ENCODE measurements around the gene LRRK2.

The LRRK2 gene

DNA sequence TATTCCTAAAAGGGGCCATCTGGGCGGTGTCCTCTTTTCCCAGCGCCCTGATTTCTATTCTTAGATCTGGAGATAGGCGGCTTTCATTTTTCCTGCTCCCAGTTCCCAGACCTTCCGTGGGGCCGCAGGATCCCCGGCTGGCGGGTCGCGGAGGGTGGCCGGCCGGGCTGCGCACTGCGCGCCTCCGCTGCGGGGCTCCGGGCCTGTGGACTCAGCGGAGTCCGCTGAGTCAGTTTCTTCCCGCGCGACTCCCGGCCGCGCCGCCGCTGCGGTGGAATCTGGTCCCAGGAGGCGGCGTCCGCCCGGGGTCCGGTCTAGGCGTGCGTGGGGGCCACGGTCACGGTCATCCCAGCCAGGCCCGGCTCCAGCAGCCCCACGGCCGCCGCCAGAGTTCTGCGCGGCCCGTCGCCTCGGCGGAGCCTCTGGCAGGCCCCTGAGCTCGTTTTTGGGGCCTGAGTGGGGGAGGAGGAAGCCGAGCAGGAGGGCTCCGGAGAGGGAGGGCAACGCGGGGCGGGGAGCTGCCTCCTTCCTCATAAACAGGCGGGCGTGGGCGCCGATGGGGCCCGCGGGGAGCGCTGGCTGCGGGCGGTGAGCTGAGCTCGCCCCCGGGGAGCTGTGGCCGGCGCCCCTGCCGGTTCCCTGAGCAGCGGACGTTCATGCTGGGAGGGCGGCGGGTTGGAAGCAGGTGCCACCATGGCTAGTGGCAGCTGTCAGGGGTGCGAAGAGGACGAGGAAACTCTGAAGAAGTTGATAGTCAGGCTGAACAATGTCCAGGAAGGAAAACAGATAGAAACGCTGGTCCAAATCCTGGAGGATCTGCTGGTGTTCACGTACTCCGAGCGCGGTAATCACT lies at the start of gene LRRK2:
TSS of gene LRRK2 (plus strand) at position 559 of the 853 bp plus-strand sequence. CDS start at position 694, 135 bp downstream.
- H2AFZ ChIP-seq (ENCODE audit: low read depth, low read length) = no peak within 1 kb of the TSS
- no peak within 1 kb of the TSS for H3K9ac ChIP-seq (ENCODE audit: low read depth, low read length)
- H3K4me1 ChIP-seq (ENCODE audit: insufficient read depth, low read length) = no peaks in the 10 kb centered on the region

DNA sequence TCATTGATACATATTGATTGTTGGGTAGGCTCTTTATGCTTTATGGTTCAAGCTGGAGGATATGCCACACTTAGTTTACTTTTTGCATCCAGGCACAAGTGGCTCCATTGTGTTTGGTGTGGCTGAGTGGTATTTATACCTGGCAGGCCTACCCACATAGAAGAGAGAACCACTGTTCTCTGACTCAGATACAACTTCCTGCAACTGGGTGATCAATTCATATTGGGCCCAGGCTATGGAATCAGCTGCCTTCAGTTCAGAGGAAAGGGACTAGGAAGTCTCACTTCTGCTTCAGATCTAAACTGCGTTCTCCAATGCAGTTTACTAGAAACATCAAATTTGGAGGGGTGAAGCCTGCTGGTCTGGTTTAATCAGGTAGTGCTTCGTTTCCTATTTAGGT lies 49.8 kb upstream of the LRRK2 start:
- no peak overlapping the region for H3K9ac ChIP-seq (ENCODE audit: low read depth, low read length)
- H3K4me2 ChIP-seq (ENCODE audit: insufficient read depth, low read length) = no peak overlapping the region
- no peaks in the 10 kb centered on the region for H3K4me1 ChIP-seq (ENCODE audit: insufficient read depth, low read length)
- no peak overlapping the region for H3K4me3 ChIP-seq (ENCODE audit: low read depth in 1 of 2, low read length in 2 of 2)
- TF ChIP-seq EZH2 (IDR thresholded peaks at IDR 0.05; ENCODE audit: borderline replicate concordance, low read depth, low read length, severe bottlenecking) = no peak
- no peak for ATAC-seq (ENCODE audit: insufficient read depth, low read depth)
- no peaks in the 10 kb centered on the region for H3K9me3 ChIP-seq (ENCODE audit: insufficient read depth, low read length, severe bottlenecking)
- DNase-seq = no peak
- H4K20me1 ChIP-seq (ENCODE audit: insufficient read depth, low read length) = no peaks in the 10 kb centered on the region
- H3K79me2 ChIP-seq (ENCODE audit: insufficient read depth, low read length) = no peaks in the 10 kb centered on the region
- H3K36me3 ChIP-seq (ENCODE audit: insufficient read depth, low read length) = no peaks in the 10 kb centered on the region
- H3K27ac ChIP-seq (ENCODE audit: low read length) = no peak overlapping the region
- H3K27me3 ChIP-seq (ENCODE audit: insufficient read depth, low read length, poor library complexity) = no peaks in the 10 kb centered on the region
- no peak overlapping the region for H2AFZ ChIP-seq (ENCODE audit: low read depth, low read length)

More for the DNA sequence above, at the start of gene LRRK2:
- H3K27ac ChIP-seq (ENCODE audit: low read length) = no peak within 1 kb of the TSS
- ATAC-seq (ENCODE audit: insufficient read depth, low read depth) = no peak
- no peak for DNase-seq
- no peaks in the 10 kb centered on the region for H4K20me1 ChIP-seq (ENCODE audit: insufficient read depth, low read length)
- TF ChIP-seq CTCF (IDR thresholded peaks at IDR 0.05; ENCODE audit: borderline replicate concordance, extremely low read depth, low read length, poor library complexity, severe bottlenecking) (no peak), EZH2 (IDR thresholded peaks at IDR 0.05; ENCODE audit: borderline replicate concordance, low read depth, low read length, severe bottlenecking) (no peak)
- no peaks in the 10 kb centered on the region for H3K9me3 ChIP-seq (ENCODE audit: insufficient read depth, low read length, severe bottlenecking)
- H3K27me3 ChIP-seq (ENCODE audit: insufficient read depth, low read length, poor library complexity) = no peaks in the 10 kb centered on the region
- no peak within 1 kb of the TSS for H3K4me3 ChIP-seq (ENCODE audit: low read depth in 1 of 2, low read length in 2 of 2)
- H3K79me2 ChIP-seq (ENCODE audit: insufficient read depth, low read length) = no peaks in the 10 kb centered on the region
- H3K4me2 ChIP-seq (ENCODE audit: insufficient read depth, low read length) = no peak within 1 kb of the TSS
- no peaks in the 10 kb centered on the region for H3K36me3 ChIP-seq (ENCODE audit: insufficient read depth, low read length)

DNA sequence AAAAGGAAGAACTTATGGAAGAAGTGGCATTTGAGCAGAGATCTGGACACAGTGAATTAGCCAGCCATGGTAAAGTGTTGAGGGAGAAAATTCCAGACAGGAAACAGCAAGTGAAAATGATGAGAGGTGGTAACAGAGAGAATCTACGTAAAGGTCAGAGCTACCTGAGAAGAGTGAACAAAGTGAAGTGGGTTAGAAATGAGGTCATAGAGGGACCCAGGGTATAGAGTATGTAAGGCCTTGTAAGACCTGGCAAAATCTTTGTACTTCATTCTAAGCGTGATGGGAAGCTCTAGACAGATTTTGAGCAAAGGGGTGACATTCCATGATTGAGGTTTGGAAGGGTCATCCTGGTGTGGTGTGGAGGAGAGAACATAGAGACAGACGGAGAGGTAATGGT lies 49.3 kb upstream of the LRRK2 start:
- H3K27ac ChIP-seq (ENCODE audit: low read length) = no peak overlapping the region
- H3K9me3 ChIP-seq (ENCODE audit: insufficient read depth, low read length, severe bottlenecking) = no peaks in the 10 kb centered on the region
- H3K9ac ChIP-seq (ENCODE audit: low read depth, low read length) = no peak overlapping the region
- ATAC-seq (ENCODE audit: insufficient read depth, low read depth) (no peak), DNase-seq (no peak)
- no peak overlapping the region for H2AFZ ChIP-seq (ENCODE audit: low read depth, low read length)
- no peaks in the 10 kb centered on the region for H4K20me1 ChIP-seq (ENCODE audit: insufficient read depth, low read length)
- H3K4me1 ChIP-seq (ENCODE audit: insufficient read depth, low read length) = no peaks in the 10 kb centered on the region
- H3K36me3 ChIP-seq (ENCODE audit: insufficient read depth, low read length) = no peaks in the 10 kb centered on the region
- H3K27me3 ChIP-seq (ENCODE audit: insufficient read depth, low read length, poor library complexity) = no peaks in the 10 kb centered on the region
- TF ChIP-seq EZH2 (IDR thresholded peaks at IDR 0.05; ENCODE audit: borderline replicate concordance, low read depth, low read length, severe bottlenecking) = no peak
- no peak for TF ChIP-seq CTCF (IDR thresholded peaks at IDR 0.05; ENCODE audit: borderline replicate concordance, extremely low read depth, low read length, poor library complexity, severe bottlenecking)
- H3K4me3 ChIP-seq (ENCODE audit: low read depth in 1 of 2, low read length in 2 of 2) = no peak overlapping the region
- no peak overlapping the region for H3K4me2 ChIP-seq (ENCODE audit: insufficient read depth, low read length)
- H3K79me2 ChIP-seq (ENCODE audit: insufficient read depth, low read length) = no peaks in the 10 kb centered on the region

DNA sequence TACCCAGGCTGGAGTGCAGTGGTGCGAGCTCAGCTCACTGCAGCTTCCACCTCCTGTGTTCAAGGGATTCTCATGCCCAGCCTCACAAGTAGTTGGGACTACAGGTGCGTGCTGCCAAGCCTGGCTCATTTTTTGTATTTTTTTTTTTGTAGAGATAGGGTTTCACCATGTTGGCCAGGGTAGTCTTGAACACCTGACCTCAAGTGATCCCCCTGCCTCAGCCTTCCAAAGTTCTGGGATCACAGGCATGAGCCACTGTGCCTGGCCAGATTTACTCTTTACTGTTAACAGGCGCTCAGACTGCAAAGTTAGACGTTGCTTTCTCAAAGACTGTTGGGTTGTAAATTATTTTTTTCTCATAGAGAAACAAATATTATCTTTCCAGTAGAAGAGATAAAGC lies 46.1 kb upstream of the LRRK2 start:
- no peaks in the 10 kb centered on the region for H3K36me3 ChIP-seq (ENCODE audit: insufficient read depth, low read length)
- no peak for TF ChIP-seq CTCF (IDR thresholded peaks at IDR 0.05; ENCODE audit: borderline replicate concordance, extremely low read depth, low read length, poor library complexity, severe bottlenecking)
- no peak for TF ChIP-seq EZH2 (IDR thresholded peaks at IDR 0.05; ENCODE audit: borderline replicate concordance, low read depth, low read length, severe bottlenecking)
- H3K79me2 ChIP-seq (ENCODE audit: insufficient read depth, low read length) = no peaks in the 10 kb centered on the region
- no peak overlapping the region for H3K27ac ChIP-seq (ENCODE audit: low read length)
- no peaks in the 10 kb centered on the region for H3K4me1 ChIP-seq (ENCODE audit: insufficient read depth, low read length)
- no peak overlapping the region for H2AFZ ChIP-seq (ENCODE audit: low read depth, low read length)
- DNase-seq (no peak), ATAC-seq (ENCODE audit: insufficient read depth, low read depth) (no peak)
- no peak overlapping the region for H3K4me2 ChIP-seq (ENCODE audit: insufficient read depth, low read length)
- no peak overlapping the region for H3K4me3 ChIP-seq (ENCODE audit: low read depth in 1 of 2, low read length in 2 of 2)
- no peaks in the 10 kb centered on the region for H3K27me3 ChIP-seq (ENCODE audit: insufficient read depth, low read length, poor library complexity)
- H3K9me3 ChIP-seq (ENCODE audit: insufficient read depth, low read length, severe bottlenecking) = no peaks in the 10 kb centered on the region
- H4K20me1 ChIP-seq (ENCODE audit: insufficient read depth, low read length) = no peaks in the 10 kb centered on the region
- H3K9ac ChIP-seq (ENCODE audit: low read depth, low read length) = no peak overlapping the region
